ENCODE data around the gene LSMEM2.

The LSMEM2 gene

DNA sequence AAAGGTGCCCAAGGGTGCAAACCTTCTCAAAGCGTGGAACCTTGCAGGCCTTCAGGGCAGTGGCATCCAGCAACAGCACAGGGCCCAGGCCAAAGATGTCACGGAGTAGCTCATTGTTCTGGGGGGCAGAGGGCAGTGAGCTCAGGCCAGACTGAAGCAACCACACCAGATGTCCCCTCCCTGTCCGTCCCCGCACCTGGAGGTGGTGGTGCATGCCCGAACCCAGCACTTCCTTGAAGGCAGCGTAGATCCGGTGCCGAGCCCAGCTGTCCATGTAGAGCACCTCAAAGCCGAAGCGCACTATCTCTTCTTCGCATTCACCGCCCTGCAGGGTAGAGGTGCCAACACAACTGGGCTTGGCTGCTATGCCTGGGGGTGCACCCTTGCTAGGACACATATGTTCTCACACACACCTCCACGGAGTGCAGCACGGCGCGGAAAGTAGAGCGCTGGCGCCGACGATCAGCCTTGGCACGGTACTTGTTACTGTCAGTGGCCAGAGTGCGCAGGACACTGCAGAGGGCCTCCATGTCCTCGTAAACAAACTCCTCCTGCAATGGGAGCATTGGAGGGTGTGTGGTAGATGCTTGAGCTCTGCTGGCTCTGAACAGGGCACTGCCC, 9.6 kb downstream of the LSMEM2 start:
- Histone ChIP-seq H3K9me3 (ENCODE audit: control insufficient read depth, low read depth, low read length) (no peaks in the 10 kb centered on the region), H3K36me3 (ENCODE audit: control insufficient read depth, low read depth, low read length) (peaks cover 34% of the 10 kb centered on the region), H3K27me3 (ENCODE audit: control insufficient read depth, insufficient read depth, low read length) (no peaks in the 10 kb centered on the region), H3K4me3 (ENCODE audit: low read length) (no peak overlapping the region), H3K27ac (ENCODE audit: low read length) (no peak overlapping the region), H3K4me1 (ENCODE audit: control insufficient read depth, low read depth, low read length) (peaks cover 5% of the 10 kb centered on the region), H3K9ac (ENCODE audit: low read length) (no peak overlapping the region)

DNA sequence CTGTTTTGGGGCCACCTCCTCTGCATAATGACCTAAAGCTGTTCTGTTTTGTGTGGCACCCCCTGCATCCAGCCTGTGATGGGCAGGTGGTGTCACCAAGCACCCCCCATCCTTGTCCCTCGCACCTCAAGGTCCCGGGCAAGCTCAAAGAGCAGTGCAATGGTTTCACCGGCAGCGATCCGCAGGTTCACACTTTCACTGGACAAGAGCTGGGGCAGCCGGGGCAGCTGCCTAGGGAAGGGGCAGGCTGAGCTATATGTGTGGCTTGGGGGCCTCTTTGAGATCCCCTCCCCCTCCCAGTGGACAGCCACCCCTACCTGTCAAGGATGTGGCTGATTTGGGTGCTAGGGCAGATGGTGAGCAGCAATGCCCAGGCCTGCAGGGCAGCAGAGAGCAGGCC, 10.2 kb downstream of the LSMEM2 start:
- H3K27me3 ChIP-seq (ENCODE audit: control insufficient read depth, insufficient read depth, low read length) = no peaks in the 10 kb centered on the region
- no peak overlapping the region for H3K9ac ChIP-seq (ENCODE audit: low read length)
- no peak overlapping the region for H3K4me3 ChIP-seq (ENCODE audit: low read length)
- H3K4me1 ChIP-seq (ENCODE audit: control insufficient read depth, low read depth, low read length) = peaks cover 5% of the 10 kb centered on the region
- peaks cover 34% of the 10 kb centered on the region for H3K36me3 ChIP-seq (ENCODE audit: control insufficient read depth, low read depth, low read length)
- no peaks in the 10 kb centered on the region for H3K9me3 ChIP-seq (ENCODE audit: control insufficient read depth, low read depth, low read length)
- no peak overlapping the region for H3K27ac ChIP-seq (ENCODE audit: low read length)

DNA sequence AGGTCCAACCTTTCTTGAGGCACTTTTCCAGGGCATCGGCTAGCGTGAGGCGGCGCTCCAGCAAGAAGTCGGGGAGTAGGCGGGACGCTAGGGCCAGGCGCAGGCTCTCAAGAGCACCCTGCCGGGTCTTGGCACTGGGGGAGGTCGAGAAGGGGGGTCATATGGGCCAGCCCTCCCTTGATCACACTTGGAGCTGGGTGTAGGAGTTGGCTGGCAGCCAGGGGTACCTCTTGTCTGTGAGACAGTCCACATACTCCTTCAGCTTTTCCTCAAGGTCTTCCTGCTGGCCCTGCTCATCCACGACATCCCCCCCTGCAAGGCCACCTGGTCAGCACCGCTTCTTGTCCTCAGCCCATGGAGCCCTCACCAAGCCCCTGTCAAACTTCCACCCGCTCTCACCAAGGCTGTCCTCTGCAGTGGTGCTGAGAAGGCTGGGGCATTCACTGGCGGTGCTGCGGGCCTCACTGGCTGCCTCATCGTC, 11.3 kb downstream of the LSMEM2 start:
- Histone ChIP-seq H3K36me3 (ENCODE audit: control insufficient read depth, low read depth, low read length) (peaks cover 34% of the 10 kb centered on the region), H3K4me3 (ENCODE audit: low read length) (no peak overlapping the region), H3K9ac (ENCODE audit: low read length) (no peak overlapping the region)

DNA sequence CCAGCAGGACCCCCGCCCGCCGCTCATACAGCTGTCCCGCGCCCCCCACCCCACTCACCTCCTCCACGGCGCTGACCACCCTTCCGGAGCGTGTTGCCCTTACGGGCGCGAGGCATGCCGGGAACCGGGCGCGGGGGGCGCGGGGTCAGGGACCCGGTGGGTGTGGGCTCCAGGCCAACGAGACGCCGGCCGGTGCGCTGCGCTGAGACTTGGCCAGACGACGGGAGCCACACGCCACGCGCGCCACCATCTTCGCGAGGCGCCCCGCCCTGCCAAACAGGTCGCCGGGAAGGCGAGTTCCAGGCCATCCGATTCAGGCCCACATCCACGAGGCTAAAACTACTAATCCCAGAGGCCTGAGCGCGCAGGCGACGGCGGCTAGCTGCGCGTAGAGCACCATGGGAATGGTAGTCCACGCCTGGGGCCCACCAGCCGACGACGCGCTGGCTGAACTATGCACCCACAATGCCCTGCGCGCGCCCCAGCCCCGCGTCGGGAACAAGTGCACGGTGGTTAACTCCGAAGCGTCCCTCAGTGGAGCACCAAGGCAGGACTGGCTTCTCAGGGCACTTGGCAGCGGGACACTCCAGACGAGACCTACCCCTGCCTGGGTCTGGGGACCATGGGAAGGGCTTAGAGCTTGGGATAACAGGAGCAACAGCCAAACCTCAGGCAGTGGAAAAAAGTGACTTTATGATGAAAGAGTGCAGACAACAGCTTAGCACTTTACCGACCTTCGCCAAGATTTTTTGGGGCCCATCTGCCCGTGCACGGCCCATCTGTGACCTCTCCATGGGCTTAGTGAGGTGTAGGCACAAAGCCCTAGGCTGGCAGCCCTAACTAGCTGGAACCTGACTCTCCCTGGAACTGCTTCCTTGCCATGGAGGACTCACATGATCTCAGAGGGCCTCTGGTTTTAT, 13.5 kb downstream of the LSMEM2 start, which contains the start of gene IFRD2:
IFRD2 (minus strand) TSS at position 271 of the 920 bp plus-strand sequence; CDS start at position 116, 155 bp downstream.
- H3K4me1 ChIP-seq (ENCODE audit: control insufficient read depth, low read depth, low read length) = peaks cover 5% of the 10 kb centered on the region
- H3K36me3 ChIP-seq (ENCODE audit: control insufficient read depth, low read depth, low read length) = peaks cover 28% of the 10 kb centered on the region
- H3K4me3 ChIP-seq (ENCODE audit: low read length) = peak within 1 kb of the TSS; percentile 93
- H3K27me3 ChIP-seq (ENCODE audit: control insufficient read depth, insufficient read depth, low read length) = no peaks in the 10 kb centered on the region
- peak within 1 kb of the TSS; percentile 6 for H3K27ac ChIP-seq (ENCODE audit: low read length)
- no peaks in the 10 kb centered on the region for H3K9me3 ChIP-seq (ENCODE audit: control insufficient read depth, low read depth, low read length)
- peak within 1 kb of the TSS; percentile 88 for H3K9ac ChIP-seq (ENCODE audit: low read length)

More for the DNA sequence above, 11.3 kb downstream of the LSMEM2 start:
- Histone ChIP-seq H3K27me3 (ENCODE audit: control insufficient read depth, insufficient read depth, low read length) (no peaks in the 10 kb centered on the region), H3K9me3 (ENCODE audit: control insufficient read depth, low read depth, low read length) (no peaks in the 10 kb centered on the region), H3K4me1 (ENCODE audit: control insufficient read depth, low read depth, low read length) (peaks cover 5% of the 10 kb centered on the region), H3K27ac (ENCODE audit: low read length) (no peak overlapping the region)

DNA sequence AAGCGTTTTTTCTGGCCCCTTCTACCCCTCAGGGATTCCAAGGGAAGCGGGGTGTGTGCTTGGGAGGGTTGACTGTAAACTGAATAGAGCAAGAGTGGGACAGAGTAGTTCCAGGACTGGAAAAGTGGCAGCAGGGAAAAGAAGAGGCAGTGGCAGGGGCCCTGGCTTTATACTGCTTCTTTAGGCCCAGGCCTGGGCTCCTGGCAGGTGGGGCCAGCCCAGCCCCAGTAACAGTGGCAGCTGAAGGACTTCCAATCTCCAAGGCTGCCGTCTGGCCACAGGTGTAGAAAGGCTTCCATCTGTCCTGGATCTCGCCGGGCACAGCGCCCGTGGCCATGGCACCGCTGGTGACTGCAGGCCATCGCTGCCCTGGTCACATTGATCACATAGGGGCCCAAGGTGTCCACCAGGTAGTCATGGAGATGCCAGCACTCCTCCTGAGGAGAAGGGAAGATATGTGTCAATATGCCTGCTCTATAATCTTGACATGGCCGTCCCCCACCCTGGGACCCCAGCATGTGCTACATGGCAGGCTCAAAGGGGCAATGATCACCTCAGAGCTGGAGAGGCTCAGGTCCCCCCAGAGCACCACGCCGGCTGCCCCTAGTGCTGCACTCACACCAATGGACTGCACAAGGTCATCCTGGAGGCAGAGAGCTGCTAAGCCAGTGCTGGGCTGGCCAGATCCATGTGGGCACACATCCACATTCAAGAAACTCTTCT, 14.4 kb downstream of the LSMEM2 start:
- Histone ChIP-seq H3K27me3 (ENCODE audit: control insufficient read depth, insufficient read depth, low read length) (no peaks in the 10 kb centered on the region), H3K4me3 (ENCODE audit: low read length) (peak overlapping the region; percentile 36), H3K4me1 (ENCODE audit: control insufficient read depth, low read depth, low read length) (peaks cover 5% of the 10 kb centered on the region), H3K9ac (ENCODE audit: low read length) (peak overlapping the region; percentile 47), H3K27ac (ENCODE audit: low read length) (no peak overlapping the region), H3K9me3 (ENCODE audit: control insufficient read depth, low read depth, low read length) (no peaks in the 10 kb centered on the region), H3K36me3 (ENCODE audit: control insufficient read depth, low read depth, low read length) (peaks cover 19% of the 10 kb centered on the region)

DNA sequence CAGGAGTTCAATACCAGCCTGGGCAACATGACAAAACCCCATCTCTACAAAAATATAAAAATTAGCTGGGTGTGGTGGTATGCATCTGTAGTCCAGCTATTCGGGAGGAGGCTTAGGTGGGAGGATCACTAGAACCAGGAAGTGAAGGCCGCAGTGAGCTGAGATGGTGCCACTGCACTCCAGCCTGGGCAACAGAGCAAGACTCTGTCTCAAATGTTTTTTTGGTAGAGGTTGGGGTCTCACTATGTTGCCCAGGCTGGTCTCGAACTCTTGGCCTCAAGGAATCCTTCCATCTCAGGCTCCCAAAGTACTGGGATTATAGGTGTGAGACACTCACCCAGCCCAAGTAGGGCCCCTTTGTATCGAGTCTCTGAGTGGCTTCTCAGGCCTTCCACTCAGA, 15.2 kb downstream of the LSMEM2 start:
- no peak overlapping the region for H3K4me3 ChIP-seq (ENCODE audit: low read length)
- no peak overlapping the region for H3K9ac ChIP-seq (ENCODE audit: low read length)
- no peaks in the 10 kb centered on the region for H3K9me3 ChIP-seq (ENCODE audit: control insufficient read depth, low read depth, low read length)
- H3K27ac ChIP-seq (ENCODE audit: low read length) = no peak overlapping the region
- H3K36me3 ChIP-seq (ENCODE audit: control insufficient read depth, low read depth, low read length) = peaks cover 11% of the 10 kb centered on the region
- H3K4me1 ChIP-seq (ENCODE audit: control insufficient read depth, low read depth, low read length) = peaks cover 5% of the 10 kb centered on the region
- no peaks in the 10 kb centered on the region for H3K27me3 ChIP-seq (ENCODE audit: control insufficient read depth, insufficient read depth, low read length)

DNA sequence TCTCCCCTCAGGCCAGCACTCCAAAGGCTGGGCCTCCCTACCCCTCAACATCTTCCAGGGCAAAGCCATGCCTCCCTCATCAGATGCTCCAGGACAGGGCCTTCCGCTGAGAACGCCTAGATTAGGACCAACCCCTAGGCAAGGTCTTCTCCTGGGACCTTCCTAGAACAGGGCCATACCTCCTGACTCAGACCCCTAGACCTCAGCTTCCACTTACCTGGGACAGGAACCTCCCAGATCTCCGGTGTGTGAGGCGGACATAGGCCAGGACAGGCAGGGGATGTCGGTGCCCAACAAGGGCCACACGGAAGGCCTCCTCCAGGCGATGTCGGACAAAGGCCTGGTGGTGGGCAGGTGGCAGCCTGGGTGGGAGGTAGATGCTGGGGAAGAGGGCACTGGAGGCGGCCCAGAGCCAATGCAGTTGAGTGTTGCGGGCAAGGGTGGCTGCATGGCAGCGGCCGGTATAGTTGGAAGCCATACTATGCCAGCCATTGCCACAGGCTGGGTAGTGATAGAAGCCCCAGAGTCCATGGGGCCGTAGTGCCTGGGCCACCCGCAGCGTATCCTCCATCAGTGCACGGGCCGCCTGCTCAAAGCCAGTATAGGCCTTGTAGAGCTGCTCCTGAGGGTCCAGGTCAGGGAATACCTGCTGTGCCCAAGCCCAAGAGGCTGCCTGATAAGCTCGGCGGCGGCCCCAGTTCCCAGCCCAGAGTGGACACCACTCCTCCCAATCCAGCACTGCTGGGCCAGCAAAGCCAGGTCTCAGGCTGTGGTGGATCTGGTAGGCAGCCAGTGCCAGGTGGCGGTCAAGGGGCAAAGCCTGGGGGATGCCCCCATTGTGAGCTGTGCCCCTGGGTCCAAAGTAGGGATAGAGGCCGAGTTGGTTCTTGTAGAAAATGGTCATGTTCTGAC, 15.9 kb downstream of the LSMEM2 start:
- no peak overlapping the region for H3K27ac ChIP-seq (ENCODE audit: low read length)
- no peak overlapping the region for H3K4me3 ChIP-seq (ENCODE audit: low read length)
- H3K4me1 ChIP-seq (ENCODE audit: control insufficient read depth, low read depth, low read length) = peaks cover 7% of the 10 kb centered on the region
- H3K27me3 ChIP-seq (ENCODE audit: control insufficient read depth, insufficient read depth, low read length) = no peaks in the 10 kb centered on the region
- no peaks in the 10 kb centered on the region for H3K9me3 ChIP-seq (ENCODE audit: control insufficient read depth, low read depth, low read length)
- H3K9ac ChIP-seq (ENCODE audit: low read length) = no peak overlapping the region
- peaks cover 4% of the 10 kb centered on the region for H3K36me3 ChIP-seq (ENCODE audit: control insufficient read depth, low read depth, low read length)

DNA sequence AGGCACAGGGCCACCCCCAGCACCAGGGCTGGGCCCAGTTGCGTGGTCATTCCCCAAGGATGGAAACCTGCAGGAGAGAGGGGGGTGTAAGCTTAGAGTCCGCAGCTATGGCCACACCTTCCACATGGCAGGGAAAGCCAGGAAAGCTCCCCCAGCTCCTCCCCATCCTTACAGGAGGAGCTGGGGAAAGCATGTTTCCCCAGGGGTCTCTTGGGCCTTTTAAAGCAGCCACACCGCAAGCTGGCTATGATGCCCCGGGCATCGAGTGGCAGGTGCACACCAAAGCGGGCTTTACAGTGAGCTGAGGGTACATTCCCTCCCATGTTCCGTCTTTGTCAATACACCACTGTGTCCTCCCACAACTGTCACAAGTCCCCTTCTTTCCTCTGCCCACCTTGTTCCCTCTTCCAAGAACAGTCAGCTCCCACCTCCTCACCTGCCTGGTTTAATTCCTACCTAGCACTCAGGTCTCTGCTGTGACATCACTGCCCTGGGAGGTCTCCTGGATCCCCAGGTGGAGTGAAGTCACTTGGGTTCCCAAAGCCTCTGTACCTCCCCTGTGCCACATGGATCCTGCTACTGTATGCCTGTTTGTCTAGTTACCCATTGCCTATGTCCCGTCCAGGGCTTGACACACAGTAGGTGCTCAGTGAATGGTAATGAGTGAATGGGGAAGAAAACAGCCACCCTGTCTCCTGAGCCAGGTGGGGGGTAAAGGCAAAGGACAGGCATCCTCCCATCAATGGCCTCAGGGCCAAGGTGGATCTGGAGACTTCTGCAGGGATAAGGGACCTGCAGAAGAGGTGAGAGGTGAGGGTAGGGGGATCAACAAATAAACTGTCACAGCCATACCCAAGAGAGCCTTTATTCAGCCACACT, 16.9 kb downstream of the LSMEM2 start:
- H3K36me3 ChIP-seq (ENCODE audit: control insufficient read depth, low read depth, low read length) = no peaks in the 10 kb centered on the region
- no peak overlapping the region for H3K9ac ChIP-seq (ENCODE audit: low read length)
- H3K4me1 ChIP-seq (ENCODE audit: control insufficient read depth, low read depth, low read length) = peaks cover 11% of the 10 kb centered on the region
- no peaks in the 10 kb centered on the region for H3K27me3 ChIP-seq (ENCODE audit: control insufficient read depth, insufficient read depth, low read length)
- H3K4me3 ChIP-seq (ENCODE audit: low read length) = no peak overlapping the region
- H3K27ac ChIP-seq (ENCODE audit: low read length) = no peak overlapping the region
- no peaks in the 10 kb centered on the region for H3K9me3 ChIP-seq (ENCODE audit: control insufficient read depth, low read depth, low read length)

DNA sequence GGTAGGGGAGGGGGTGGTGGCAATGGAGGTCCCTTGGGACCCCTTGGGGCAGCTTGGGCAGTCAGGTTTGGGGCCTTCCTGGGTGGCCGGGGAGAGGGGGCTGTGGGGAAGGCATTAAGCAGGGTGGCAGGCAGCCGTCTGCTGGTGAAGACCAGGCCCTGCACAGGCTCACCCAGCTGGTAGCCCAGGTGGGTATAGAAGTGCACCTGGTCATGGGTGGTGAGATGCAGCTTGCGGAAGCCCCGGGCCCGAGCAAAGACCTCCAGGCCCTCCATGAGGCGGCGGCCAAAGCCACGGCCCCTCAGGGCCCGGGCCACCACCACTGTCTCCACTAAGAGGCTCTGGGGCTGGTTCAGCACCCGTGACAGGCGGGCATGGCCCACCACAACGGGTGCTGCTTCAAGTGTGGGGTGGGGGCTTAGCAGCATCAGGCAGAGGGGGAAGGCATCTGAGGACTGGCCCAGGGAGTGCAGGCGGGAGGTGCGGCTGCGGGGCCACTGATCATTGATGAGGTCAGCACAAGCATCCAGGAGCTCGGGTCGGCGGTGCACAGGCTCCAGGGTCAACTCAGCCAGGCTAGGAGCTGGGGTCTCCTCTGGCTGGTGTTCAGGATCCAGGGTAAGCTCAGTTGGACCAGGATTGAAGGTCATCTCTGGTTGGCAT, 18.0 kb downstream of the LSMEM2 start:
- no peak overlapping the region for H3K27ac ChIP-seq (ENCODE audit: low read length)
- H3K36me3 ChIP-seq (ENCODE audit: control insufficient read depth, low read depth, low read length) = no peaks in the 10 kb centered on the region
- peaks cover 11% of the 10 kb centered on the region for H3K4me1 ChIP-seq (ENCODE audit: control insufficient read depth, low read depth, low read length)
- H3K9me3 ChIP-seq (ENCODE audit: control insufficient read depth, low read depth, low read length) = no peaks in the 10 kb centered on the region
- H3K4me3 ChIP-seq (ENCODE audit: low read length) = no peak overlapping the region
- H3K27me3 ChIP-seq (ENCODE audit: control insufficient read depth, insufficient read depth, low read length) = no peaks in the 10 kb centered on the region
- no peak overlapping the region for H3K9ac ChIP-seq (ENCODE audit: low read length)

DNA sequence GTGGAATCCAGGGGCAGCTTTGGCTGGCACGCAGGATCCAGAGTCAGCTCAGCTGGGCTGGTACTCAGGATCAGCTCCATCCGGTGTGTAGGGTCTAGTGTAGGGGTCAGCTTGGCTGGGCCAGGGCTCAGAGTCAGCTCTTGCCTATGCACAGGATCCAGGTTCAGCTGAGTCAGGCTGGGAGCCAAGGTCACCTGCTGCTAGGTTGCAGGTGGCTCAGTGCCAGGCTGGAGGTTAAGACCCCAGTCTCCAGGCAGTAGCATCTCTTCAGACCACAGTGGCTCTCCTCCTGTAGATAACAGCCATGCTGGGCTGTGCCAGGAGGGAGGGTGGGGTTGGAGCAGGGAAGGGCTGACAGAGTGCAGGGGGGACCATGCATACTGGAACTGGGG, 18.5 kb downstream of the LSMEM2 start:
- Histone ChIP-seq H3K9me3 (ENCODE audit: control insufficient read depth, low read depth, low read length) (no peaks in the 10 kb centered on the region), H3K4me3 (ENCODE audit: low read length) (no peak overlapping the region), H3K27me3 (ENCODE audit: control insufficient read depth, insufficient read depth, low read length) (no peaks in the 10 kb centered on the region), H3K27ac (ENCODE audit: low read length) (no peak overlapping the region), H3K9ac (ENCODE audit: low read length) (no peak overlapping the region), H3K36me3 (ENCODE audit: control insufficient read depth, low read depth, low read length) (no peaks in the 10 kb centered on the region), H3K4me1 (ENCODE audit: control insufficient read depth, low read depth, low read length) (peaks cover 11% of the 10 kb centered on the region)
